ENCODE data around the gene ESR2.
"Not testable (repeated sequence)": the region's sequence is repeated elsewhere in the genome, so short reads cannot be mapped to it uniquely, and the experiment has no call there.

The ESR2 gene

DNA sequence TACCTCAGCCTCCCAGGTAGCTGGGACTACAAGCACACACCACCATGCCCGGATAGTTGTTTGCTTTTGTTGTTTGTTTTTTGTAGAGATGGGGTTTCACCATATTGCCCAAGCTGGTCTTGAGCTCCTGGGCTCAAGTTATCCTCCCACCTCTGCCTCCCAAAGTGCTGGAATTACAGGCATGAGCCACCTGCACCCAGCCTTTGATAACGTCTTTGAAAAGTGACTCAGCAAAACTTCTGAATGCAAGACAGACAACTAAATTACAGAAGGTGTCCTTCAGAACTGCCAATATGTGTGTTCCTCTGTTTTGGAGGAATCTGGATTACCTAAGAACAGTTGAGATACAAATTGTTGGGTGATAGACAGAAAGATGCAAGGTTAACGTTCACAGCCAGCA is 99.8 kb downstream of the ESR2 start:
- no peaks in the 10 kb centered on the region for H3K9me3 ChIP-seq (ENCODE audit: low read length)
- no peaks in the 10 kb centered on the region for H3K4me1 ChIP-seq (ENCODE audit: insufficient read depth, low read length)
- no peak overlapping the region for H3K9ac ChIP-seq (ENCODE audit: low read length)
- no peaks in the 10 kb centered on the region for H3K27me3 ChIP-seq (ENCODE audit: control insufficient read depth in 1 of 2, insufficient read depth in 2 of 2, low read length in 2 of 2)
- no peaks in the 10 kb centered on the region for H3K36me3 ChIP-seq (ENCODE audit: insufficient read depth, low read length)
- no peak overlapping the region for H3K27ac ChIP-seq (ENCODE audit: low read depth, low read length)
- no peak overlapping the region for H3K4me3 ChIP-seq (ENCODE audit: low read depth in 1 of 2, low read length in 2 of 2)

DNA sequence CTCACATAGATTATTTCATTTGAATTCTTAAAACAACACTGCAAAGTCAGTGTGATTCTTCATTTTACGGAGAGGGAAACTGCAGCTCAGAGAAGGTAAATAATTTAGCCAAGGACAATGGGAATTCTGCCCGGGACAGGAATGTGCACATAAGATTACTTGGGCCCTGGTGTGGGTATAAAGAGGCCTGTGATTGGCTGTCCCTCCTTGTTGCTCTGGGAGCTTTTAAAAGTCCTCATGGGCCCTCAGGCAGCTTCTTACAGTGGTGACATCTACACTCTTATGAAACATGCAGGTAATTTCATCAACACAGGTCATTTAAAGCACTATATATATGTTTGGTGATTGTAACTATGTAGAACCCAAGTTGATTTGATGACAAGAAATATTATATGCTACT is 100.3 kb downstream of the ESR2 start:
- Histone ChIP-seq H3K4me3 (ENCODE audit: low read depth in 1 of 2, low read length in 2 of 2) (no peak overlapping the region), H3K9me3 (ENCODE audit: low read length) (no peaks in the 10 kb centered on the region), H3K36me3 (ENCODE audit: insufficient read depth, low read length) (no peaks in the 10 kb centered on the region), H3K27me3 (ENCODE audit: control insufficient read depth in 1 of 2, insufficient read depth in 2 of 2, low read length in 2 of 2) (no peaks in the 10 kb centered on the region), H3K9ac (ENCODE audit: low read length) (no peak overlapping the region), H3K4me1 (ENCODE audit: insufficient read depth, low read length) (no peaks in the 10 kb centered on the region), H3K27ac (ENCODE audit: low read depth, low read length) (no peak overlapping the region)

DNA sequence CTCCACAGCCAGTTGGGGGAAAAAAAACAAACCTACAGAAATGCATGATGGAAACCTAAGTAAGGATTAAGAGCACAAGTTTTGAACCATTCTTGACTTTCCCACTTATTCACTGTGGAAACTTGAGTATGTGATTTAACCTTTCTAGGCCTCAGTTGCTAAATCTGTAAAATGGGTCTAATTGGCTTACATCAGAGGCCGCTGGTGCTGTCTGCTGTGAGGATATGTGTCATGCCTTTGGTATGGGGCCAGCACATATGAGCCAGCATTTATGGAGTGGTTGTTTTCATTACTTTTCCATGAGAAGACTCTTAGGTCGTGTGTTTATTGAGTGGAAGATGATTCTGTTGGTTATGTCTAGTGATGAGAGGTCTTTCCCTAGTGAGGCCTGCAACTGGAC is 102.4 kb downstream of the ESR2 start:
- H3K27ac ChIP-seq (ENCODE audit: low read depth, low read length) = no peak overlapping the region

DNA sequence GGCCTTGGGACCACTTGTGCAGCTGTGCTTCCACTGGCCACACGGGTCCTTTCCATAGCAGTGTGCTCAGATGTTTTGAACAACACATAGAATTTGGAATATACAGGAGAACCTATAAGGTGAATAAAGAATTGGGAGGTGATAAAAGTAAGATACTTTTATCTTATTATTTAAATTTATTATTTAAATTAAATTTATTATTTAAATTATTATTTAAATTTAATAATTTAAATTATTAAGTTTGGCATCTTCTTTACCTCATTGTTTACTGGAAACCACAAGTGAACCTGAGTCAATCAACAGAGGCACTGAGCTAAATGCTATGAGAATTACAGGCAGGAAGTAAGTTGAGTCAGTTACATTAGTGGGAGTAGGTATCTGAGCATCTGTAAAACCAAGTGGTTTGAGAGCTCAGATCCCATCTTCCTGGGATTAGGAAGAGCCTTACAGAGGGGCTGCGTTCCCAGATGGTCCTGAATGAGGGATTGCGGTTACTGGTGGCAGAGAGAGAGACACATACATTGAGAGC is 103.1 kb downstream of the ESR2 start:
- H3K36me3 ChIP-seq (ENCODE audit: insufficient read depth, low read length) = no peaks in the 10 kb centered on the region
- no peak overlapping the region for H3K9ac ChIP-seq (ENCODE audit: low read length)
- no peaks in the 10 kb centered on the region for H3K9me3 ChIP-seq (ENCODE audit: low read length)
- no peak overlapping the region for H3K4me3 ChIP-seq (ENCODE audit: low read depth in 1 of 2, low read length in 2 of 2)
- H3K27ac ChIP-seq (ENCODE audit: low read depth, low read length) = no peak overlapping the region
- no peaks in the 10 kb centered on the region for H3K4me1 ChIP-seq (ENCODE audit: insufficient read depth, low read length)
- no peaks in the 10 kb centered on the region for H3K27me3 ChIP-seq (ENCODE audit: control insufficient read depth in 1 of 2, insufficient read depth in 2 of 2, low read length in 2 of 2)

More for the DNA sequence above, 102.4 kb downstream of the ESR2 start:
- Histone ChIP-seq H3K9ac (ENCODE audit: low read length) (no peak overlapping the region), H3K4me3 (ENCODE audit: low read depth in 1 of 2, low read length in 2 of 2) (no peak overlapping the region), H3K4me1 (ENCODE audit: insufficient read depth, low read length) (no peaks in the 10 kb centered on the region), H3K9me3 (ENCODE audit: low read length) (no peaks in the 10 kb centered on the region), H3K36me3 (ENCODE audit: insufficient read depth, low read length) (no peaks in the 10 kb centered on the region), H3K27me3 (ENCODE audit: control insufficient read depth in 1 of 2, insufficient read depth in 2 of 2, low read length in 2 of 2) (no peaks in the 10 kb centered on the region)

GRCh38 chr14:64187331-64187730 is 106.8 kb downstream of the ESR2 start:
- Histone ChIP-seq H3K4me3 (ENCODE audit: low read depth in 1 of 2, low read length in 2 of 2) (no peak overlapping the region), H3K36me3 (ENCODE audit: insufficient read depth, low read length) (no peaks in the 10 kb centered on the region), H3K9me3 (ENCODE audit: low read length) (no peaks in the 10 kb centered on the region), H3K27me3 (ENCODE audit: control insufficient read depth in 1 of 2, insufficient read depth in 2 of 2, low read length in 2 of 2) (no peaks in the 10 kb centered on the region), H3K9ac (ENCODE audit: low read length) (no peak overlapping the region), H3K27ac (ENCODE audit: low read depth, low read length) (no peak overlapping the region), H3K4me1 (ENCODE audit: insufficient read depth, low read length) (no peaks in the 10 kb centered on the region)

DNA sequence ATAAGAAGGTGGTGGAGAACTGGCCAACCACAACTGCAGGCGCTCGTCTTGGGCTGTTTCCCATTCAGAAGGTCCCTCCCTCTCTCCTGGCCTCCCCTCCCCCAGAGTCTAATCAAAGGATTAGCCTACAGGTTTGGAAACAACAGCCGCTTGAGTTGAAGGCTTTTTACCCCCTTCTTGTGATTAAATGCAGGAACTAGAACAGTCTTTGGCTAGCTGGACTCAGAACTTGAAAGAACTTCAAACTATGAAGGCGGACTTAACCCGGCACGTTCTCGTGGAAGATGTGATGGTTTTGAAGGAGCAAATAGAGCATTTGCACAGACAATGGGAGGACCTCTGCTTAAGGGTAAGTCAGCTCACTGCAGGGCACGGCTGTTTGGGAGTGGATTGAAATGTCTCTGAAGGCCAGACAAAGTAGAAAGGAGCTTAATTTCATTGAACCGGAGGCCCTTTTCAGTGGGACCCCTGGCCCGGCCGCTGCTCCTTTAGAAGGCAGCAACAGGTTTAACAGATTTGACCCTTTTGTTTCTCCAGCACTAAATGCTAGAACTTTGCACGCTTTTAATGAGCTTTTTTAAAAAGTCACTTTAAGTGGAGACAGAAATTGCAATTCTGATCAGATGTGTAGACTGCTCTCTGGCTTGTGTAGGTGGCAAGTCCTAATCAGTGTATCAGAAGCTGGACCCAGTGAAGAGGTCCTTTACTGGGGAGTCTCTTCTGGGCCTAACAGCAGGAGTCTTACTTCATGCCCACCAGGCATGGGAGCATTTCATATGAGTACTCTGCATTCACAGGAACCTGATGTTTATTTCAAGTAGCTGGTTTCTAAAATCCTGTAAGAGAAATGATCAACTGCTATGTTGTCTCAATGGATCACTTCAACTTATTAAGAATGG is 107.7 kb downstream of the ESR2 start:
- Histone ChIP-seq H3K9me3 (ENCODE audit: low read length) (no peaks in the 10 kb centered on the region), H3K9ac (ENCODE audit: low read length) (no peak overlapping the region), H3K27ac (ENCODE audit: low read depth, low read length) (no peak overlapping the region), H3K4me3 (ENCODE audit: low read depth in 1 of 2, low read length in 2 of 2) (no peak overlapping the region), H3K4me1 (ENCODE audit: insufficient read depth, low read length) (no peaks in the 10 kb centered on the region), H3K27me3 (ENCODE audit: control insufficient read depth in 1 of 2, insufficient read depth in 2 of 2, low read length in 2 of 2) (no peaks in the 10 kb centered on the region), H3K36me3 (ENCODE audit: insufficient read depth, low read length) (no peaks in the 10 kb centered on the region)

DNA sequence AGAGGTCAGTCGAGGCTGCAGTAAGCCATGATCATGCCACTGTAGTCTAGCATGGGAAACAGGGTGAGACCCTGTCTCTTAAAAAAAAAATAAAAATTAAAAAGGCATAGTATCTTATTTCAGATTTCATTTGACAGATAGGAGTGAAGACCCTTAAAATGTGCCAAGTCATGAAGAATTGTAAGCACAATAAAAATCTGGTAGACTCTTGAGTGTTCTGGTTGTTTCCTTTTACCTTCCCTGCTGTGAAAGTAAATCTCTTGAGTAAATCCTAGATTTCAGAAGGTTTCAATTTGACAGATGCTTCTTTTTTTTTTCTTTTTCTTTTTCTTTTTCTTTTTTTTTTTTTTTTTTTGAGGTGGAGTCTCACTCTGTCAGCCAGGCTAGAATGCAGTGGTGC is 109.0 kb downstream of the ESR2 start:
- no peaks in the 10 kb centered on the region for H3K36me3 ChIP-seq (ENCODE audit: insufficient read depth, low read length)
- no peaks in the 10 kb centered on the region for H3K4me1 ChIP-seq (ENCODE audit: insufficient read depth, low read length)
- no peaks in the 10 kb centered on the region for H3K9me3 ChIP-seq (ENCODE audit: low read length)
- H3K27me3 ChIP-seq (ENCODE audit: control insufficient read depth in 1 of 2, insufficient read depth in 2 of 2, low read length in 2 of 2) = no peaks in the 10 kb centered on the region
- no peak overlapping the region for H3K27ac ChIP-seq (ENCODE audit: low read depth, low read length)
- H3K9ac ChIP-seq (ENCODE audit: low read length) = no peak overlapping the region
- H3K4me3 ChIP-seq (ENCODE audit: low read depth in 1 of 2, low read length in 2 of 2) = no peak overlapping the region

GRCh38 chr14:64184103-64184729 is 110.0 kb downstream of the ESR2 start:
- H3K9me3 ChIP-seq (ENCODE audit: low read length) = no peaks in the 10 kb centered on the region
- H3K27me3 ChIP-seq (ENCODE audit: control insufficient read depth in 1 of 2, insufficient read depth in 2 of 2, low read length in 2 of 2) = no peaks in the 10 kb centered on the region
- no peak overlapping the region for H3K4me3 ChIP-seq (ENCODE audit: low read depth in 1 of 2, low read length in 2 of 2)
- H3K9ac ChIP-seq (ENCODE audit: low read length) = no peak overlapping the region
- no peak overlapping the region for H3K27ac ChIP-seq (ENCODE audit: low read depth, low read length)
- no peaks in the 10 kb centered on the region for H3K36me3 ChIP-seq (ENCODE audit: insufficient read depth, low read length)
- no peaks in the 10 kb centered on the region for H3K4me1 ChIP-seq (ENCODE audit: insufficient read depth, low read length)

- H3K4me3 ChIP-seq (ENCODE audit: low read depth in 1 of 2, low read length in 2 of 2); H3K9me3 ChIP-seq (ENCODE audit: low read length); H3K4me1 ChIP-seq (ENCODE audit: insufficient read depth, low read length); H3K9ac ChIP-seq (ENCODE audit: low read length); H3K27ac ChIP-seq (ENCODE audit: low read depth, low read length); H3K36me3 ChIP-seq (ENCODE audit: insufficient read depth, low read length); H3K27me3 ChIP-seq (ENCODE audit: control insufficient read depth in 1 of 2, insufficient read depth in 2 of 2, low read length in 2 of 2): not testable (repeated sequence)
Measured at GRCh38 chr14:64182908-64183307, 111.3 kb downstream of the ESR2 start.

- no peak overlapping the region for H3K27ac ChIP-seq (ENCODE audit: low read depth, low read length)
- no peaks in the 10 kb centered on the region for H3K9me3 ChIP-seq (ENCODE audit: low read length)
- H3K9ac ChIP-seq (ENCODE audit: low read length) = no peak overlapping the region
- H3K36me3 ChIP-seq (ENCODE audit: insufficient read depth, low read length) = no peaks in the 10 kb centered on the region
- H3K4me3 ChIP-seq (ENCODE audit: low read depth in 1 of 2, low read length in 2 of 2) = no peak overlapping the region
- no peaks in the 10 kb centered on the region for H3K27me3 ChIP-seq (ENCODE audit: control insufficient read depth in 1 of 2, insufficient read depth in 2 of 2, low read length in 2 of 2)
- H3K4me1 ChIP-seq (ENCODE audit: insufficient read depth, low read length) = no peaks in the 10 kb centered on the region
Measured at GRCh38 chr14:64178814-64179213, 115.4 kb downstream of the ESR2 start.

DNA sequence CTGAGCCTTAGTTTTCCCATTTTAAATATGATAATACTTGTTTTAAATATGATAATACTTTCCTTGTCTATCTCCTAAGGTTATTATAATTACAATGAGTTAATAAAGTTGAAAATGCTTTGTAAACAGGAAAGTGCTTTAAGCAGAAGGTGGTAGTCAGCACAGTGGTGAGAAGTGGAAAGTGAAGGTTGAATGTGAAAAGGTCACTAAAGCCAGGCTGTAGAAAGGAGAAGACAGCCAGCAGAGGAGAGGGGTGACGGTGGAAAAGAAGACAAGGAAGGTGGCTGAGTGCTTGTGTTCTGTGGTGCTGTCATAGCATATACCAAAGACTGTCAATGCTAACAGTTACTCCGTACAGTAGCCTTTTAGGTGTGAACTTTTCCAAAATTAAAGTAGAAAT is 117.8 kb downstream of the ESR2 start:
- no peaks in the 10 kb centered on the region for H3K9me3 ChIP-seq (ENCODE audit: low read length)
- no peak overlapping the region for H3K9ac ChIP-seq (ENCODE audit: low read length)
- H3K4me1 ChIP-seq (ENCODE audit: insufficient read depth, low read length) = no peaks in the 10 kb centered on the region
- no peaks in the 10 kb centered on the region for H3K27me3 ChIP-seq (ENCODE audit: control insufficient read depth in 1 of 2, insufficient read depth in 2 of 2, low read length in 2 of 2)
- no peaks in the 10 kb centered on the region for H3K36me3 ChIP-seq (ENCODE audit: insufficient read depth, low read length)
- H3K27ac ChIP-seq (ENCODE audit: low read depth, low read length) = no peak overlapping the region
- no peak overlapping the region for H3K4me3 ChIP-seq (ENCODE audit: low read depth in 1 of 2, low read length in 2 of 2)

All from muscle layer of colon (tissue), 2 donors.